ENCODE results near the gene NECAB2.

The NECAB2 gene

DNA sequence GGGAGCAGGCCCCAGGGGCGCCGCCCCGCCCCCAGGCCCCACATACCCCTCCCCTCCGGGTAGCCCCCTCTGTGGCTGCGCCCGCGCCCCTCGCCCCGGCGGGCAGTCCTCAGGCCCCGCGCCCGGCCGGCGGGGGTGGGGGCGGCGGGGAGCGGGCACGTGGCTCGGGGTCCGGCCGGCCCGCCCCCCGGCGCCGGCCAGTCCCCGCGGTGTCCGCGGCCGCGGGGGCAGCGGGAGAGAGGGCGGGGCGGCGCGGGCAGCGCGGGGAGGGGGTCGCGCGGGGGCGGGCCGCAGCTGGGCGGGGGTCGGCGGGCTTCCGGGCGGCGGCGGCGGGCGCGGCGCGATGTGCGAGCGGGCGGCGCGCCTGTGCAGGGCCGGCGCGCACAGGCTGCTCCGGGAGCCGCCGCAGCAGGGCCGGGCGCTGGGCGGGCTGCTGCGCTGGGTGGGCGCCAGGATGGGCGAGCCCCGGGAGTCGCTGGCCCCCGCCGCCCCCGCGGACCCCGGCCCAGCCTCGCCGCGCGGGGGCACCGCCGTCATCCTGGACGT is 335 bp downstream of the NECAB2 start:
- no peak for DNase-seq

DNA sequence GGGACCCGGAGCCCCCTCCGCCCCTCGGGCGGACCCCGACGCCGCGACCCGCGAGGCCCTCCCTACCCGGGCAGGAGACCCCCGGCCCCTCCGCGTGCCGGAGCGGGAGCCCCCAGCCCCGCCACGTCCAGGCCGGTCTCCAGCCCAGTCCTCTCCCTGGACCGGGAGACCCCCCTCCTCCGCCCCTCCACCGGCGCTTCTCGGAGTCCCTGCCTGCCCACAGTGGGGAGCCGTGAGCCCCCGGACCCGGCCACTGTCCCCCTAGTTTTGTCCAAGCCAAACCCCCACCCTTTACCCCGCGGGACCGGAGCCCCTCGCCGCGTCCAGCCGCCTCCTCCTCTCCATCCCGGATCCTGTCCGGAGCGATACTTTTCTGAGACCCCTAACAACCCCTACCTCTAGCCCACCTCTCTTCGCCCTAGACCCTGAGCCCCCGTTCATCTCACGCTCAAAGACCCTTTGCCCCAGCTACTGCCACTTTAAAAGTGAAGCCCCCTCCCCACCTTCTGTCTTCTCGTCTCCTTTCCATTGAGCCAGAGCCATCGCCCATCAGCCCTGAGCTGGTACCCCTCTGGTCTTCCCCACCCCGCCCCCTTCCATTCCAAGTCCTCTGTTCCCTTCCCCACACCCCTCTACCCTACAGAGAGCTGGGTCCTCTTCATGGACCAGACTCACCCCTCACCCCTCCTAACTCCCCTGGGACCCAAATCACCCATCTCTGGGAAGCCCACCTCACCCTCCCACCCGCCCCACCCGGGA is 1.0 kb downstream of the NECAB2 start:
- DNase-seq: no peak

DNA sequence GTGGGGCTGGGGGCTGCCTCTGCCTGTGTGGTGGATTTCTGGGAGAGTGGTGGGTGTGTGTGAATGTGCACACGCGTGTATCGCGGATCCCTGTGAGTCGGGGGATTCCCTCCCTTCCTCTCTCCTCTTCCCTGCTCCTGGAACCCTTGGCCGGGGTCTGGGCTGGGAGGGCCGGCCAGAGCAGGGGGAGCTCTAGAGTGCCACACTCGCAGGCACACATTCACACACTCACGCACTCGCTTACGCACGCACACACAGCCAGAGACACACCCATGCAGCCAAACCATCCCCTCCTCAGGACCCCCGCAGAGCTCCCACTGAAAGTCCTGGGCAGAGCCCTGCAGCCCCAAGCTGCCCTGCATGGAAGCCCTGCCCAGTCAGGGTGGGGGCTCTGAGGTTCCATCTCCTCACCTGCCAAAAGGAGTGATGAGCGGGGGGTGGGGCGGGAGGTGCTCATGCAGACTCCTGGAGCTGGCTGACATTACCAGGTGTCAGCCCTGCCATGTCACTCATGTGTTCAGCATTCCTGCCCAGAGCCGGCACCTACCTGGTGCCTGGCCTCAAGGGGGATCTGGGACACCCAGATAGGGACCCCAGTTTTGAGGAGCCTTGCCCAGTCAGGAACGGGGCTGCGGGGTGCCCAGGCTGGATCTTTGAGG is 1.9 kb downstream of the NECAB2 start:
- no peak for DNase-seq

DNA sequence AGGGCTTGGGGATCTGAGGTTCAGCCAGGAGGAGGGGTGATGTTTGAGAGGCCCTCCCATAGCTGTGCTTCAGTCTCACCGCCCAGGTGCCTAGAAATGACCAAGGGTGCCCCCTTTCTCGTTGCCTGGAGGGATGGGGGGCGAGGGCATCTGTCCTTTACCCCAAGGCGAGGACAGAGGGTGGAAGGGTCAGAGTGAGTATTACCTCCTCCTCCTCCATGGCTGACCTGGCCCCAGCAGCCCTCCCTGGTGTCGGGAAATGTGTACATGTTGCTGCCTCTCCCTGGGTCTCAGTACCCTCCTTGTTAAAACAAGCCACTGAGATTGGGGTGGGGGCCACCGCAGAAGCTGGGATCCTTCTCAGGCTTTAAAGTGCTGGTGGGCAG is 2.4 kb downstream of the NECAB2 start:
- DNase-seq: no peak

DNA sequence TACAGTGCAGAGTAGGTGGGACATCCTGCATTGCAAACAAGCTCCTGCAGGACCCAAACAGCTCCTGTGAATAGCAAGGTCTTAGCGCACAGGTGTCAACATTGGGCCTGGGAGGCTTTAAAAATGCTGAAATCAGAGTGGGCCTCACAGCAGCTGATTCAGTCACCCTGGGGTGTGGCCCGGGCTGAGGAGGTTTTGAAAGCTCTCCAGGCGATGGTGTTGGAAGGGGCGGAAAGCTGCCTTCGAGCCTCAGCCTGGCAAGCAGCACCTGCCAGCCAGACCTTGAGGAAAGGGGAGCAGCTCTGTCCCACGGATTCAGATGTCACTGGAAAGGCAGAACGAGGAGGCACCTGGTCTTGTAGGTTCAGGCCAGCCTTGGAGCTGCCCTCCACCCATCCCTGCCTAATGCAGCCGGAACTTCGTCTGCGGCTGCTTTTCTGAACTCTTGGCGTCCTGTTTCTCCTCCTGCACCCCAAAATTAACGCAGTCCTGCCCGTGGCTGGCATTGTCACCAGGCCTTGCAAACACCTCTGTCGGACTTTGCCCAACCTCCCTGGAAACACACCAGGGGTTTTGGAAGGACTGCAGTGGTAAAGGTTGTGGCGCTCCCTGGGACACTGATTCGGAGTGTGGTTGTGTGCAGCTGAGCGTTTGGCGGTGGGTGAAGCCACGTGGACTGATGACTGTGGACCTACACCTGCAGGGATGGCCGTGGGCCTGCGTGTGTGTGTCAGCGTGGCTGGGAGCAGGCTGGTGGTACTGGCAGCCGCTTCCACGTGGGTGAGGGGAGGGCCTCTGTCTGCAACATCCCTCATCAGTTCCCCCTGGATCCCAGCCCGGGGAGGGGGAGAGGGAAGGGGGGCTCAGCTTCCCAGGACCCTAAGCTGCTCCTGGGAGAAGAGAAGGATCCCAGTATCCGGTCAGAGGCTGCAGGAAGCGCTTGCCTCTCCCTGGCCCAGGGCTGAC is 3.4 kb downstream of the NECAB2 start:
- no peak for DNase-seq

DNA sequence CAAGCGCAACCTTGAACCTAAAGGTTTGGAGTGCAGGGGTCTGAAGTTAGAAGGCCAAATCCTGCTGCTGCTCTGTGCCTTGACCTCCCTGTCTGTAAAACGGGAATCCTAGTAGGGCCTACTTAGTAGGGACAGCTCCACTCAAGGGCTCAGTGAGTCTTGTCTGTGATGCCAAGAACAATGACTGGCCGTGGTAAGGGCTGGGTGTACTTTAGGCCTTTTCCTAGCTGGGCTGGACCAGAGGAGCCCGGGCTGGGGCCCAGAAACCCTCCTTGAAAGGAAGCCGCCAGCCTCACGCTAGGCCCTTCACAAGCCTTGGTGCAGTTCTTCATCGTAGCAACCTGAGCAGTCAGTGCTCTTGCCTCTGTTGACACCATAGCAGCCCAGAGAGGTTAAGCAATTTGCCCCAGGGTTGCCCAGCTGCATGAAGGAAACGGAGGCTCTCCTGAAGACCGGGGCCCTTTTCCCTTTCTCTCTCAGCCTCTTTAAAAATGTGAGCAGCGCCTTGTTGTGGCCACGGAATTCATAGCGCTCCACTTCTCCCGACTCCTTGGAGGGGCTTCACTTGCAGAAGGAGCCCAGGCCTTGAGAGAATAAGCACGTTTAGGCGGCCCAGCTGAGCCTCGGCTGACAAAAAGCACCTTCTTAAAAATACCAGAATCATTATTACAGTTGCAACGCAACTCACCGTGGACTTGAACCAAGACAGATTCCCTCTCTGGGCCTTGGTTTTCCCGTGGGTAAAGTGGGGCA is 4.4 kb downstream of the NECAB2 start:
- no peak for DNase-seq

DNA sequence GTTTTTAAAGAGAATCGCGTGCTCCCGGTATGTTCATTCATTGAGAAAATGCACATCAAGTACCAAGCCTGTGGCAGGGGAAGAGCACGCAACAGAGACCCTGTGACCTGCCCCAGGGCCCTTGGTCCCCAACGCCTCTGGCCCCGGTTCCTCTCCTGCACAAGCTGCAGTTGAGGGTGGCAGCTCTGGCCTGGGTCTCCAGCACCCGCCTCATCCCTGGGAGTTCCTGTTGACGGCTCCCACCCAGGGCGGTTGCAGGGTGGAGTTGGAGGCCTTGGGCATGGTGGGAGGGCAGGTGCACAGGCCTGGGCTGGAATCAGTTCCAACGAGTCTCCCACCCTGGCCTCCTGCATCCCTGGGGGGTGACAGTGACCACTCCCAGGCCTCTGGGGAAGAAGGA is 5.0 kb downstream of the NECAB2 start:
- DNase-seq: no peak

DNA sequence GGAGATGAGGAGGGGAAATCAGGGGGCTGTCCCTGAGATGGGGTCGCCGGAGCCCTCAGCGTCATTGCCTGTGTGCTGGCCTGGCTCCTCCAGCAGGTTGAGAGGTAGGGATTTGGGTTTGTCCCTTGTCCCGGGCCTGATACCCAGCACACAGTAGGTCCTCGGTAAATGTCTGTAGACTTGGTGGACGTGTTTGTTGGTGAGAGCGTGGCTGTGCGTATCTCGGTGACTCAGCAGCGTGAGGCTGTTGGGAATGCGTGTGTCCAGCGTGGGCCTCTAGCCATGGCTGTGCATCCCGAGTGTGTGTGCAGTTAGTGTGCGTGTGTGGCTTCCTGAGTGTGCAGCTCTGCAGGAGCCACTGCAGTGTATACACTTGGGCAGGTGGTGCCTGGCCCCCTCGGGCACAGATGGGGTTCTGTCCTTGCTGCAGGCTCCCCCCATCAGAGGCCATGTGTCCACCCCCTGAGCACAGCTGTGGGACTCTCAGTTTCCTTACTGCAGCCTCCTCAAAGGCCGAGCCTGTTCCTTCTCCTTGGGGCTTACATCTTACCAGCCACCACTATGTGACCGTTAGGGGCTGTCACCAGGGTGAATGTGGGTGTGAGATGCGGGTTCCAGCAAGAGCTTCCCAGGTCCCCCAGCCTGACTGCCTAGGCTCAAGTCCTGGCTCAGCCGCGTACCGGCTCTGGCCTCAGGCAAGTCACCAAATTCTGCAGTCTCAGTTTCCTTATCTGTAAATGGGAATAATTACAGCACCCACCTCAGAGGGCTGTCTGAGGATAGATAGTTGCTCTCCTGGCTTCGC is 5.7 kb downstream of the NECAB2 start:
- no peak for DNase-seq

DNA sequence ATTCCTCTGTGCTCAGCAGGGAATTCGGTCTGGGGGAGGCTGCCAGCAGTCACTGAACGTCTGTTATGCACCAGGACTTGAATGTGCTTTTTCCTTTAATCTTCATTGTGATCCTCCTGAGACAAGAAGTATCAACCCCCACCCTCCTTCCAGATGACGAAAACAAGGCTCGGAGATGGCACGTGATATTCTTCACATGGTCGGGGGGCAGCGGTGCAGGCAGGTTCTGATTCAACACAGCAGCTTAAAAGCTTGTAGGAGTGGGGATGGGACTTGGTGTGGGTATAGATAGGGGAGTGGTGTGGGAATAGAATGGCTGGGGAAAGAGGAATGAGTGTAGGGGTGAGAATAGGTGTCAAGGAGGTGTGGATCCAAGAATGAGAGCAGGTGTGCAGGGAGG is 6.4 kb downstream of the NECAB2 start:
- no peak for DNase-seq

DNA sequence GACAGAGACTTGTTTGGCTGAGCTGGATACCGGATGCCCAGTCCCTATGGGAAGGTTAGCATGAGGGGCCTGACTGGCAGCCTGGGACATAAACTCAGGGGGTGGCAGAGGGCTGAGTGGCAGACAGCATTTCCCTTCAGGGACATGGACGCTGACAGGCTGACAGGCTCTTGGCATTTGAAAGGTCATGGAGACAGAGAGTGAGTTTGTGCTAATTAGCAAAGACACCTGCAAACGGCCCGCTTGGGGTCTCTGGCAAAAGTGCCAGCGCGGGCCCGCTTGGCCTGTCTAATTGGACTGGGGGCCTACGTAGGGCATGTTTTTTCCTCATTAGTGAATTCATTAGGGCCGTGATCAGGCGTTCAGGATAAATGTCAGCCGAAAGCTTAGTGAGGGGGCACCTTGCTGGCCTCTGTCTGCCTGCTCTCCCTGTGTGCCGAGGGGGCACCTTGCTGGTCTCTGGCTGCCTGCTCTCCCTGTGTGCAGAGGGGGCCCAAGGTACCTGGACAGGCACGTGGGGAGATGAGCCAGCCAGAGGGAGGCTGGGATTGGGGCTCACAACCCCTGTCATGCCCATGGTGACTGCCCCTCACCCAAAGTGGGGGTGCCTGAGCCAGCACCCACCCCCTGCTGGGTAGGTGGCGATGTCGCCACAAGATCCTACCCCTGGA is 7.7 kb downstream of the NECAB2 start:
- no peak for DNase-seq

DNA sequence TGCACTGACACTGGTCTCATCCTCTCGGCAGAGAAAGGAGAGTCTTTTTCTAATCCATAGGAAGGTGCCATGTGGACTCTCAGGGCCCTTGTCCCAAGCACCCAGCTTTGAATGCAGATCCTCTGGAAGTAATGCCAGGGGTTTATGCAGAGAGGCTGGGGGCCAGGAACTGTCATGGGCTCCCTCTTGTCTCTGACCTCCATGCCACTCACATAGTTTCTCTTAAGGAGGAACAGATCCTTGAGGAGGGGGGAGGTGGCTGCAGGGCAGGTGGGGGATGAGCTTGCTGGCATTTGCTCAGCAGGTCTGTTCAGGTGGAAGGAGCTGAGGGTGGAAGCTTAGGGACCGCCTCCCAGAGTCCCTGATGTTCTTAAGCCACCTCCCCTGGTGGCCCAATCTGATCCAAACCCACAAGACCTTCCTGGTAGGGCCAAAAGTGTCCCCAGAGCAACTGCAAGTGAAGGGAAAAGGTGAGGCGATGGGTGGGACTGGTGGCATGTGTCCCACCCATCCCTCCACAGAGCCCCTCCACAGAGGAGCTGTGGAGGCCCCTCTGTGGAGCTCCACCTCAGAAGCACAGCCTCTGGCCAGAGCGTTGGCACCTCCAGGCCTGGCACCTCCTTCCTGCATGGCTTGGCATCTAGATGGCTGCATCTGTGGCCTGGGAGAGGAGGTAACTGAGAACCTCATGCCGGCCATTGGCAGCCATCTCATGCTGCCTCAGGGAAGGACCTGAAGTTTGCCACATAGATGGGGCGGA is 9.2 kb downstream of the NECAB2 start:
- DNase-seq: no peak

DNA sequence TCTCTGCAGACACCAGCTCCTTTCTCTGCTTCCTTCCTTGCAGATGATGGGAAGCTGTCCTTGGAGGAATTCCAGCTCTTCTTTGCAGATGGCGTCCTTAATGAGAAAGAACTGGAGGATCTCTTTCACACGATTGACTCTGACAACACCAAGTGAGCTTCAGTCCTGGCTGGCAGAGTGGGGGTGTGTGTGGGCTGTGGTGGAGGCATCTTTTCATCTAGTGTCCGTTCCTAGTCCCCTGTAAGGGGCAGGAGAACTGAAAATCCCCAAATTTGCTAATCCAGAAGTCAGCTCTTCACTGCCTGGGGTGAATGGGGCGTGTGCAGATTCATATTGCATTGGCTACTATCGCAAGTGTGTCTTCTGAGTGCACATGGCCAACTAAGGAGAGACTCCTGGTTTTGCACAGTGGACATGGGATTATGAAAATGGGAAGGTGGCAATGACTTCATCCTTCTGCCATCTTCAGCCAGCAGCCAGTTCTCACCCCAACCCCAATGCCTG is 10.4 kb downstream of the NECAB2 start:
- no peak for DNase-seq

DNA sequence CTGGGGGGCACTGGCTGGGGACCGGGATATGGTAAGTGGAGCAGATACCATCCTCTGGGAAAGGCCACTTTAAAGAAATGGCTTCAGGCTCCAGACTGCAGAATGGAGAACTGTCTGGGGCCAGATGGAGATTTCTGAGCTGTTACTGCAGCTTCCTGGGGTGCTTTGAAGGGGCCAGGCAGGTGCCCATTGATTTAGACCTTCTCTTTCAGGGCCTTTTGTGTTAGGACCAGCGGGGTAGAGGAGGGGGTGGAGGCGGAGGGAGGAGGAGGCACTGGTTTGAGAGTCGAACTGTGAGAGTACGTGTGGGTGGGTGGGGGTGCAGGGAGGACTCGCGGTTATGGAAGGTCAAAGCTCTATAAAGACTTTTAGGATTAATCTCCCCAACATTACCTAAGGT is 11.4 kb downstream of the NECAB2 start:
- DNase-seq: no peak

DNA sequence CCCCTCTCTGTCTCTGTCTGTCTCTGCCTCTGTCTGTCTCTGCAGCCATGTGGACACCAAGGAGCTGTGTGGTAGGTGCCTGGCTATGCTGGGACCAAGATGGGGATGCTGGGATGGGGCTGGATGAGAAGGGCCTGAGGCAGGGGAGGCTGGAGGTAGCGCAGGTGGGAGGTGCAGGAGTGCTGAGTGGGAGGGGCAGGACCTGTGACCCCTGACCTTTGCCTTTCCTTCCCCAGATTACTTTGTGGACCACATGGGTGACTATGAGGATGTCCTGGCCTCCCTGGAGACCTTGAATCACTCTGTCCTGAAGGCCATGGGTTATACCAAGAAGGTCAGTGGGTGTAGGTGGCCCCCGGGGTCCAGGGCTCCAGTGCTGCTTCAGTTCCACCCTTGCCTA is 12.8 kb downstream of the NECAB2 start:
- DNase-seq: no peak

DNA sequence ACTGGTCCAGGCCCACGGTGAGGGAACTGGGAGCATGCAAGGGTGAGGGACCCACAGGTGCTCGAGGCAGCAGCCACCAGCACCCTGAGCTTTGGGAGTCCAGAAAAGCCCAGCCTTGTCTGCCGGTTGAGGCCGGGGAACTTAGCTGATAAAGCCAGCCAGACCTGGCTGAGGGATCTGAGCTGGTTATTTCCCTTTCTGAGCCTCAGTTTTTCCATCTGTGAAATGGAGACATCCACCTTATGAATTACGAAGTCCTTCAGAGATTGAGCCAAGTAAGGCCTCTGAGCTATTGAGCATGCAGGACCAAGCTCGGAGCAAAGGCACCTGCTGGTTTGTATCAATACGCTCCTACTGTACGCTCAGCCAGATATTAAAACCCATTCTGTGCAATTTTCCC is 13.8 kb downstream of the NECAB2 start:
- DNase-seq: no peak

DNA sequence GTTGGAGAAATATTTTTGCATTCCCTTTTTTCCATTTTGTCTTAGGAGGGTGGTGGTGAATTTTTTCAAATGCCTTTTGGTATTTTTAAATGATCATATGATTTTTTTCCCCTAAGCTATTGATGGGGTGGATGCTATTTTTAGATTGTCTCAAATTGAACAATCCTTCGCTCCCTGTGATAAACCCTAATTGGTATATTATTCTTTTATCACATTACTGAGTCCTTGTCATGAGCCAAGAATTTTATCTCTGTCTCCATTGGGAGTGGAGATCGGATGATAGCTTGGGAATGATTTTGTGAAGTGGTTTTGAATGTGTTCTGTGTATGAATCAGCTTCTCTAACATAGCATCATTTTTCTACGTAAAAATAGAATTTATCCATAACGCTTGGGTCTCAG is 15.4 kb downstream of the NECAB2 start:
- no peak for DNase-seq

DNA sequence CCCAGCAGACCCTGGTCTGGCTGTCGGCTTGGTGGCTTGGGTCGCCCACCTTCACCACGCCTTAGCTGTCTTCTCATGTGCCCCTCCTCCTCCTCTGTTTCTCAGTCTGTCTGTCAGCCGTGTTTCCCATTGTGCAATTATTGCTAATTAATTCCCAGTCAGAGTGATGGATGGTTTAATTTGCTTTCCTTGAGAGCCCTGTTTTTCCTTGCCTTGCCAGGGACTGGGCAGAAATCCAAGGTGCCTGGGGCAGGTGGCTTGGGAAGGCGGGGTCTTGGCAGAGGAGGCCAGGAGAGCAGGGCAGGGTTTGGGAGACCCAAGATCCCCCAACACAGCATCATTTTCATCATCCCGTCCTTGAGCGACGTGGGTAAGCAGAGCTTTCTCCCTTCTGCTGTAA is 21.3 kb downstream of the NECAB2 start:
- no peak for DNase-seq

DNA sequence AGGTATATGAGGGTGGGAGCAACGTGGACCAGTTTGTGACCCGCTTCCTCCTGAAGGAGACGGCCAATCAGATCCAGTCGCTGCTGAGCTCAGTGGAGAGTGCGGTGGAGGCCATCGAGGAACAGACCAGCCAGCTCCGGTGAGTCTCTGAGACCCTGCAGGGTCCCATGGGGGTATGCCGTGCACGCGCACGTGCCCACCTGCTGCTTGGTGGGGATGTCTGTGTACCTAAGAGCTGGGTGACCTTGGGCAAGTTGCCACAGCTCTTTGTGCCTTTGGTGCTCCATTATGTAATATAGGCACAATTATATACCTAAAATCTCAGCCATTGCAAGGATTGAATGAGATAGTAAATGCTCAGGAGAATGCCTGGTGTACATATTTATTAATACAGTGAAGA is 22.4 kb downstream of the NECAB2 start:
- DNase-seq: no peak

DNA sequence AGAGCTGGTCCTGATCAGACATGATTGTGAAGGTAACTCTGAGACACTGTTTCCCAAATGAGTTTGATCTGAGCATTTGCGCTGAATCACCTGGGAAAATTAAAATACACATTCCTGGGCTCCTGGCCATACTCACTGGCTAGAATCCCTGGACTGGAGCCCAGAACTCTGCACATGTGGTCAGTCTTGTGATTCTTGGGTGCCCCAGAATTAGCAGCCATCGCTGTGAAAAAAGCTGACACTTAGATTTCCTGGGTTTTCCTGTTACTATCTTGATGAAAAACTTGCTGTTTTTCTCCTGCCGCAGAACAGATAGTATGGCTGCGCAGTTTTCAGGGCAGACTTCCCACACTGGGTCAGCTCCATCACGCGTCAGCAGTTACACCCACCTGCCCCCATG is 24.6 kb downstream of the NECAB2 start:
- DNase-seq: no peak

DNA sequence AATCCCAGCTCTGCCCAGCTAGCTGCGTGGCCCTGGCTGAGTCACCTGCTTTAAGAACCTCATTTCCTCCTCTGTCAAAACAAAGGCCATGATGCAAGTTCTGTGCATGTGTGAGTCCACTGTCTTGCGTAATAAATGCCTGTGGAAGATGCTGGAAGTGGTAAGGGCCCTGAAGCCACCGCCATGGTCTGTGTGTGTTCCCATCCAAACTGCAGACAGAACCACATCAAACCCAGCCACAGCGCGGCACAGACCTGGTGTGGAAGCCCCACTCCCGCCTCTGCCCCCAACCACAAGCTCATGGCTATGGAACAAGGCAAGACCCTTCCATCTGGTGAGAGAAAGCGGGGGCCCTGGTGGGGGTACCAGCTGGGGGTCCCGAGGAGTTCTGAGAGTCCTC is 26.0 kb downstream of the NECAB2 start:
- DNase-seq: no peak
